Nucleus accumbens (tissue), 56 donors: Measurements from ENCODE around the gene CIT.

ENCODE experiments used
- DNase-seq, 56 donors: peaks; one replicate each; lab custom pipeline; 2025; lab: John Stamatoyannopoulos, UW

Gene CIT

DNA sequence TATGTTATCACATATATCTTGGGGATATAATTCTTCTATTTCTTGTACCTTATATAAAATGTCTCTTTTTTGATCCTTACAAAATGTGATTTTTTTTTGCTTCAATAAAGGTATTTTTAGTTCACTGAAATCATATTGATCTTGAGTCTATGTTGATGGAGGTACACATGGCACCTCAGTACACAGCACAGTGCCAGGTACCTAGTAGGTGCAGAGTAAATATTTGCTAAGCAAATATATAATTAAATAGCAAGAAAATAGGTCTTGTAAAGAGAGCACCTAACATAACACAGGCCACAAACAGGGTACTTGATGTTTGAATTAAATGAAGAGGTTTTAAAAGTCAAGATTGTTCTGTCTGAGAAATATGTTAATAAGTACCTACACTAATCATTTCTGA is 69.7 kb downstream of the CIT start:
- DNase-seq, result no peak

DNA sequence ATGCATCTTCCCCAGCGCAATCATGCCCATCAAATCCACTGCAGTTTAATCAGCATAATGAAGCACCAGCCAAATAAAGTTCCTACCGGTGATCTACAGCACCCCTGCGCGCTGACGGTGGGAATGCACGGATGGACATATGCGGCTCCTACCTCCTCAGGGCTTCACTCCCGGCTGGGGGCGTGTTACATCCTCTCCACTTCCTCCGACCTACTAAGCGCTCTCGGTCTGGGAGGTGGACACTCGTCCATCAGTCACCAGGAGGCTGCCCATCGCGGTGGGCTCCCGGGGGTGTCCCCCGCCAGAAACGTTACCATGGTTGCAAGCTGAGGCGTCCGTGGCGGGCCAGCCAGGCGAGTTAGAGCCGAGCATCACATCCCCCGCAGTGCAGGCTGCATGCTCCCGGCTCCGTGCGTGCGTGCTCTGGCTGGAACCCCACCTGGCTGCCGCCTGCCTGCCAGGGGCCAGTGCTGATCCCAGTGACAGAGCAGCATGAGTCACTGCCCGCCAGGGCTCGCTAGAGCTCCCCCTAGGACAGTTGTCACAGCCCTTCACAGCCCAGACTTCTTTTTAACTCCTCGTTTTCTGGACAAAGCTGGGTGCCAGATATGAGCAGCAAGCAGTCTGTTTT is 73.0 kb downstream of the CIT start:
- DNase-seq, result peak in 53 of 56 donors; percentile 5 to 82 (median 58)

DNA sequence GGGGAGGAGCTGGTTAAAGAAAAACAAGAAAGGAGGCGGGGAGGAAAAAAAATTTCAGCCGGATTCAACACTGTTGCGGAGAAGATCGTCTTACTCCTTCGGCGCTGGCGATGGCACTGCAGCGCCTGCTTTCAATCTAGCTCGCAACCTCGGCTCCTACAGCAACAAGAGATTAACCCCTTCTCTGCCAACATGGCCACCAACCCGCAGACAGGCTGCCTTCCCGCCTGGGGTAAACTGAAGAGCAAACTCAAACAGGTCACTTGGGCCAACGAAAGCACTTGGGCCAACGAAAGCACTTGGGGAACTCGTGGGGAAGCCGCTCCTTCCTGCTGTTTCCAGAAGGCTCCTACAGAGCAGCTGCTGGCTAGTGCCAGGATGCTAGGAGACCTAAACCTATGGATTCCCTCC is 73.7 kb downstream of the CIT start:
- peak in 52 of 56 donors; percentile 10 to 80 (median 43) for DNase-seq

DNA sequence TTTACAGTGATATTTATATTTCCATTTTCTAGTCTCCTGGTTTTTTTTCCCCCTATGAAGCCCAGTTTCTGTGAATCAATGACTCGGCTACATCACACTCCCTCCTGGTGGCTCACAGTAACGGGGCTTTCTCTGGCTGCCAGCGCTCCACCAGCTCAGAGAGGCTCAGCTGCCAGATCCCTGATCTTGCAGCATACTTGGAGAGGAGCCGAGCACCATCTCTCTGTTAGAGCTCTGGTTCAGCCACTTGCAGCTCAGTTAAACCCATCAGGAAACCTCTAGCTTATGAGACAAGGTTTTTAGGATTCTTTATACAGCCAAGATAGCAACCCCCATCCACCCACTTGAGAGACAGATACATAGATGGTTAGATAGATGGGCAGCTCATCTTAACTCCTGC is 74.6 kb downstream of the CIT start:
- peak in 49 of 56 donors; percentile 5 to 79 (median 37) for DNase-seq

DNA sequence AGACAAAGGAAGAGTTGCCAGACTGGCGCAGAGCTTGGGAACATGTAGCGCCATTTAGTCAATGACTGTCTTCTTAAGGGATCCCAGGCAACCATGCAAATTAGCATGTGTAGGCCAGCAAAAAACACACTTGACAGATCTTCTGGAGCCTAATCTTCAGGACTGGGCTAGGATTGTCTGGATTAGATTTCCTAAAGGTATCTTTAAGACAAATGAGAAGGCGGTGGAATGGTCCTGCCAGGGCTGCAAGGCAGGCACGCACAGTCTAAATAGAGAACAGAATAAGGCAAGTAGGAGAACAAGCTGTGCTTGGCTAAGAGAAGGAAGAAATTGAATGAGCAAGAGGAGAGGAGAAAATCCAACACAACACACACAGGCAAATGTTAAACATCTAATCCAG is 80.0 kb downstream of the CIT start:
- DNase-seq, result peak in 1 of 56 donors; percentile 0

DNA sequence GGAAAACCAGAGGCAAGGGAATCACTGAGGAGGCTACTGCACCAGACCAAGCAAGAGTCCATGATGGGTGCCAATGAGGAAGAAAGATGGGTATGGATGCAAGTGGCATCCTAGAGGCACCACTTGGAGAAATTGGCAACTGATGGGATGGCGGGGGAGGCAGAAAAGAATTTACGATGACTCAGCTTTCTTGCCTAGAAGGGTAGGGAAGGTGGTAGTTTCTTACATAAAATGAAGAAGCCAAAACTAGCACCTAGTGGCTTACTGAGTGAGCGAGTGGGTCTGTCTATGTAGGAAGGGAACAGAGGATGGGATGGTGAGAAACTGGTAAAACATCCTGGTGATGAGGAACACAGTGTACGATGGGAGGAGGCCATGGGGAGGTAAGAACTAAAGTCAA is 80.8 kb downstream of the CIT start:
- DNase-seq, result no peak

DNA sequence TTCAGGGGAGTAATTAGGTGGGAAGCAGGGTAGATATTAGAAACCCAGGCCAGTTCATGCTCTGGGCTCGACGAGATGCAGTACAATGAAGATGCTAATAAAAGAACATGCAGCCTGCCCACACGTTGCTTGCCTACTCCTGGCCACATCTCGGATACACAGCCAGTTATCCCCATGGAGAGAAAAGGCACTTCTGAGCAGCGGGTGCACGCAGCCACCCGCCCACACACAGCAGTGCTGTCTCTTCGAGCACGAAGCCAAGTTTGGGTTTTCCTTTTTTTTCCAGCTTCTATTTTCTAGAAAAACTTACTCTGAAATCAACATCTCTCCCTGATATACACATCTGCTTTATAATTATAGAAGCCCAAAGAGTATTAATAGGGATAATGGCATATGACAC is 85.7 kb downstream of the CIT start:
- DNase-seq, result peak in 4 of 56 donors; percentile 8 to 23 (median 14)

DNA sequence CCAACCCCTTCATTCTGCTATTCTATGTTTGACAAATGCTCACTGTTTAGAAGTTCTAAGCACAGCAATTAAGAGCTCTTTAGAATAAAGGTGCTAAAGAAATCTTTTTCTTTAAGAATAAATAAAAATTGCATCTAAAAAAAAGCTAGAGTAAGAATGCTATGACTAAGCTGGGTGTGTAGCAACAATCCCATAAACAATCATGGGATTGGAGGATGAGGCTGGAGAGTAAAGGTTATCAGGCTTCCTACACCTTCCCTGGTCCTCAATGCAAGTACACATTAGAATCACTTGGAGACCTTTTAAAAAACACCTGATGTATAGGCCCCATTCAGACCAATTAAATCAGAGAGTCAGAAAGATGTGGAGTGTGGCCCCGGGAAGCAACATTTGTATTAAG is 88.3 kb downstream of the CIT start:
- DNase-seq, result no peak

DNA sequence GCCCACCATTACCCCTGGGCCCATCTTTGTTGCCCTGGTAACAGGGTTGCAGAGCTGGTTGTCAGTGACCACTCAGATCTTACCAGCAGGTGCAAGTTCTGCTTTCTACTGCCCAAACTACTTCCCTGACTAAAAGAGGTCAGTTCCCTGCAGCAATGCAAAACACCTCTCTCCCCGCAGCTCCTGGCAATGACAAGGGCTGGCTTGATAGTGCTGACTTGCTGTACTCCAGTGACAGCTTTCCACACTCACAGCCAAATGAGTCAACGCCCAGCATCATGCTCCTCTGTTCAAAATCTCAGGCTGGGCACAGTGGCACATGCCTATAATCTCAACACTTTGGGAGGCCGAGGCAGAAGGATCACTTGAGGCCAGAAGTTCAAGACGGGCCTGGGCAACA is 90.6 kb downstream of the CIT start:
- no peak for DNase-seq

DNA sequence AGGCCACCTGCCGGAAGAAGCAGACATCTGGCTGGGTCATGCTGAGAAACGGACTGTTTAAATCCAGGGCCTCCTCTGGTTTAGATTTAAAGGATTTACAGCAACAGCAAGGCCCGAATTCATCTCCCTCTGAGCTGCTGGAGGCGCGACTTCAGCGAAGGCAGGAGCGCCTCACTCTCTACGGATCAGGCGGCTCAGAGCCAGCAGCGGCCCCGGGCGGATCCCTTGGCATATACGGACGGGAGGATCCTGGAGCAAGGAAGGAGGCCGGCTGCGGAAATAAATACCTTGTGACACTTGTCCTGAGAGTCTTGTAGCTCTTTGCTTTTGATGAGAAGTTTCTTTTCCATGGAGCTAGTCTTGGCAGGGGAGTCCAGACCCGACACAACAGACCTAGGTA is 92.4 kb downstream of the CIT start:
- DNase-seq, result no peak

DNA sequence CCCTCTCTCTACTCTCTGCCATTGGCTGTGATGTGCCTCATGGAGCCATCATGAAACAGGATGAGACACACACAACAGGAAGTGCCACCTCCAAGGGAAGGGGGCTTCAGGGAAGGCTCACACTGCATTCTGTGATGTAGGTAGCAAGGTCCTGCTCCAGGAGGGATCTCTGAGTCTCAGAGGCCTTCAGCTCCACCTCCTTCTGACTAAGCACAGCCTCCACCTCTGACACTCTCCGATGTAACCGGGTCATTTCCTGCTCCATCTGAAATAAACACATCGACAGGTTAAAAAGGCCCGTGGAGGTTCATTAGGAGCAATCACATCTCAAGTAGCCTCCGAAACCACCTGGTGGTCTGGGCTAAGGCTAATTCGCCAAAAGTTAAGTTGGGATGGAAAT is 93.3 kb downstream of the CIT start:
- no peak for DNase-seq

DNA sequence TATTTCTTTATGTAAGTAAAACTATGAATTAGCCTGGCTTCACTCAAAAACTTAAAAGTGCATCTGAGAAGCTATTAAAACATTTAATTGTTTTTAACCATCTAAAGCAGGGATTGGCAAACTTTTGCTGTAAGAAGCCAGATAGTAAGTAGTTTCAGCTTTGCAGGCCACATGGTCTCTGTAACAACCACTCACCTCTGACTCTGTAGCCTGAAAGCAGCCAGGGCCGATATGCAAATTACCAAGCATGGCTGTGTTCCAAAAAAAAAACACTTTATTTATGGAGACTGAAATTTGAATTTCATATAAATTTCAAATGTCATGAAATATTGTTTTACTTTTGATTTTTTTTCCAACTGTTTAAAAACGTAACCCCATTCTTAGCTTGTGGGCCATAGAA is 95.3 kb downstream of the CIT start:
- DNase-seq, result no peak

DNA sequence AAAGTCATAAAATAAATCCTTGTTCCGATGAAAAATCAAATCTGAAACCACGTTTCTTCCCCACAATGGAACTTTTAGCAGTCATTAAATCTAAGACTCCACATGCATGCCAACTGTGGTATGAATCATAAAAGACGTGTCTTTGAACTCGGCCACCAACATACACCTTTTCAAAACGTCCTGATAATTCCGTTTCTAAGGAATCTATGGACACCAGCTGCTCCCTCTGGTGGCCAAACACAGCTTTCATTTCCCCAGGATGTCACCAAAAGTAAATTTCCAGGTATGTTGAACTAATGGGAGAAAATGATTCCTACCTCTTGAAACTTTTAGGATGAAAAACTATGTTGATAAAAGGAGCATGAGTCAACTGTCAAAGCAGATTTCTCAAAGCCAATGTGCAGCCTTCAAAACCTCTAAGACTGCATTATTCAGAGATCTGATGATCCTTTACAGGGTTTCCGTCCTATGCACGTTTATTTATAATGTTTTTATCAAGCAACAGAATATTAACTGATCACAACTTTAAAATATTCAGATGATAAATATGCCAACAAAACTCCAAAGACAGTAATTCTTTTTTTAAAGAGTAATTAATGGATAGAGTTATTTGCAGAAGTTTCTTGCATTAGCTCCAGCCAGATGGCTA is 96.2 kb downstream of the CIT start:
- DNase-seq, result peak in 17 of 56 donors; percentile 2 to 60 (median 10)

DNA sequence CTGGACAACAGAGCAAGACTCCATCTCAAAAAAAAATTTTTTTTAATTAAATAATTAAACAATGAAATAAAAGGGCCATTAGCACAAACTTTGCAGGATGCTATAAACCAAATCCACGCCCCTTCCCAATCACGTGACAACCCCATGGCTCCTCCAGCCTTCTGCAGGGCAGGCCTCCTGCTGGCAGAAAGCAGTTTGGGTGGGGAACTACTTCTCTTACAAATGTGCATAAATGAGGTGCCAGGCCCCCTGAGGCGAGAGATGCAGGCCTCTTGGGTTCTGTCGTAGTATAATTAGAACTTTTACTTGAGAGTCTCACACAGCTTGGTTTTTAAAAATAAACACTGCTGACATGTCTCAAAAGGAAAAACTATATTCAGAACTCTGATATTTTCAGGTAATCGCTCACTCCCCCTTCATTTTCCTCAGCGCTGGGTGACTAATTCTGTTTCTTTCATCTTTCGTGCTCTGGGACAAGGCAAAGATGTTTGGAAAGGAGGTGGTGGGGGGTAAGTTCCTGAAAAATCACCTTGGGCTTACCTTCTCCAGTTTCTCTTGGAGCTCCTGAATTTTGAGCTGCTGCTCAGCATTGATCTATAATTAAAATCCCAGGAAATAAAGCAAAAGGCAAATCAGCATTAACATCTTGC is 101.7 kb downstream of the CIT start:
- peak in 13 of 56 donors; percentile 3 to 59 (median 15) for DNase-seq

DNA sequence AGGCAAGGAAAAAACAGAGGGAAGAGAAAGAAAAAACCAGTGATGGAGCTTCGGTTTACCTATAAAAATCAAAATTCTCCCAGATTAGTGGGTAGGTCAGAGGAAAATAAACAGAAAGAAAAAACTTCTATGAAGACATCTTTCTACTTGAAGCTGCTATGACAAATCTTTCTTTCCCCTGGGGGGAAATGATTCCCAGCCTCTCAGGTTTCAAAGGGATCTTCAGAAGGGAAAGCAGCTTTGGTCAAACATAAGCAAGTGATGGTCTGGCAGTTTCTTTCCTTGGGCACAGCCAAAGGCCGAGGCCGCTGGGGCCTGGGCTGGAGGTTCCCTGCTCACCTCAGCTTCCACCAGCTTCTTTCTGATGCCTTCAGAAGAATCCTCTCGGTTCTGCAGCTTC is 104.7 kb downstream of the CIT start:
- DNase-seq, result no peak

DNA sequence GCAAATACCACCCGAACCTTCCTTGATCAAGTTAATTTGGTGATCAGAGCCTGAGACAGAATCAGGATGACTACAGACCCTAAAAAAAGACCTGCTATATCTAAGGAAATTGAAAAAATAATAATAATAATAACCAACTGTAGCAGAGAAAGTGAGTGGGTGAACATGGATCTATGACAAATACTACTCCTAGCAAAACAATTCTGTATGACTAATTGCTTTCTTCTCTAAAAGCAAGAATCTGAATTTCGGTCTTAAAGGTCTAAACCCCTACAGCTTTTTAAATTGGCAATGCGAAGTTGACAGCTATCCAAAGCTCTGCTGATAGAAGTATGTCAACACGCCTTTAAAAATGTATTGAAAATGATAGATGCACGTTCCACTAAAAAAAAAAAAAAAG is 107.0 kb downstream of the CIT start:
- no peak for DNase-seq

DNA sequence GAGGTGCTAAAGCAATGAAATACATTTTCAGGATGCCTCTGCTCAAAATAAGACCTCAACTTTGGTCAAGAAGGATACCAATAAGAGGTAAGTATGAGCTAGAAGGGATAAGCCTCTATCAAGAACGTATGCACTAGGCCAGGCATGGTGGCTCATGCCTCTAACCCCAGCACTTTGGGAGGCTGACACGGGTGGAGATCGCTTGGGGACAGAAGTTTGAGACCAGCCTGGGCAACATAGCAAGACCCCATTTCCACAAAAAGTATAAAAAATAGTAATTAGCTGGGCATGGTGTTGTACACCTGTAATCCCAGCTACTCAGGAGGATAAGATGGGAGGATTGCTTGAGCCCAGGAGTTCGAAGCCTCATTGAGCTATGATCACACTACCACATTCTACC is 114.5 kb downstream of the CIT start:
- no peak for DNase-seq

DNA sequence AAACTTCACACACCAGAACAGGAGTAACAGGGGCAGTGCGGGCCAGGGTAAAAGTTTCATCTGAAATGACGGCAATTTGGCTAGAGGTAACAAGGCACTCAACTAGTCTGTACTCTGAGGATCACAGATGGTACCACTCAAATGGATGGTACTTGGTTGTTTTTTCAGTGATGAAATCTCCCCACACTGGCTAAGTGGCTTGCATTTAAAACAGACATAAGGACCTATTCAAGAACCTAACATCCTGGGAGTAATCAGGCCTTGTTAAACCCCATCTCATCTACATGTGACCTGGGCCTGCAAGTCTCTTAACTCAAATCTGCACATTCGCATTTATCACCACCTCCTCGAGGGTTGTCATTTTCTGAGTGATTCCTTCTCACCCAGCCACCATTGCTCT is 118.4 kb downstream of the CIT start:
- no peak for DNase-seq

DNA sequence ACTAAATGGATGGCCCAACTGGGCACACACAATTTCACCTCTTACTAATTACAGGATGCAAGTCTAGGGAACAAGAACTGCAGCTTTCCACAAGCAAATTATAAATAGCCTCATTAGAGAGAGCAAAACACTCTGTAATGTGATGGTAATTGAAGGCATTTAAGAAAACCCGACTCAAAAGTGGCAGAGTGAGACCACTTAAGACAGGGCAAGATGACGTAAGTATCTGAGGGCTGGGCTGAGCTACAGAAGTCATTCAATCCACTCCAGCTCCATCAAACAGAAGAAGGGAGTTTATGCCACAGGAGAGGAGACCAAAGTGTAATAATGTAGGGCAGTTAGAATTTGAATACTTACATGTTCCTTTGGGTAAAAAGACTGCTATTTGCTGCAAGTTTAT is 118.9 kb downstream of the CIT start:
- no peak for DNase-seq

DNA sequence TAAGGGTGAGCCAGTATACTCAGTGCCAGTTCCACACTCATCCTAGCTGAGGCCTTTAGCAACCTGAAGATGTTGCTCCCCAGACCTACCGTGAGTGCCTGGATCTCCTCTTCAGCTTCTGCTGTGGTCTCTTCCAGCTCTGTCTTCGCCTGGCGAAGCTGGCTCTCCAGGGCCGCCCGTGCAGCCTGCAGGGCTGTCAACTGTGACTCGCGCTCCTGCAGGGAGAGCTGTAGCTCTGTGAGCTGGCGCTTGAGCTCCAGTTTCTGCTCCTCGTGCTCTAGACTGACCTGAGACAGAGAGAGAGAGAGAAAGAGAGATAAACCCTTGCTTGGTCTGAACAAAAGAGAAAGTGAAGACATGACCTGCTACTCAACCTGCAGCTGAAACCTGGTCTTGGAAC is 125.2 kb downstream of the CIT start:
- no peak for DNase-seq

DNA sequence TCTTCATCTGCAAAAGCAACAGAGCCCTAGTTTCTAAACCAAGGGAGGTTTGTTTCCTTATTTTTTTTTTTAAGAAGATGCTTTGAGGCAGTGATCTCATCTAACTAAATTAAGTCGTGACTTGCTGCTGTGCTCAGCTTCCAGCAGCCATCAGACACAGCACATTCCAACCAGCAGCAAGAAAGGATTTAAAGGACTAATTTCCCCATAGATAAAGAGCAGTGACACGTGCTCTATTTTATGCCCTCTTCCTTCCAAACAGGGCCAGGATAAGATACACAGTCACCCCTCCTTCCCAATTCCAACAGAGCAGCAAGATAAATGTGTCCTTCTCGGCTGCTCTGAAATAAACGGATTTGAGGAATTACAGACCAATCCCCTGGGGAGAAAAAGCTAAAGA is 127.5 kb downstream of the CIT start:
- peak in 1 of 56 donors; percentile 25 for DNase-seq

DNA sequence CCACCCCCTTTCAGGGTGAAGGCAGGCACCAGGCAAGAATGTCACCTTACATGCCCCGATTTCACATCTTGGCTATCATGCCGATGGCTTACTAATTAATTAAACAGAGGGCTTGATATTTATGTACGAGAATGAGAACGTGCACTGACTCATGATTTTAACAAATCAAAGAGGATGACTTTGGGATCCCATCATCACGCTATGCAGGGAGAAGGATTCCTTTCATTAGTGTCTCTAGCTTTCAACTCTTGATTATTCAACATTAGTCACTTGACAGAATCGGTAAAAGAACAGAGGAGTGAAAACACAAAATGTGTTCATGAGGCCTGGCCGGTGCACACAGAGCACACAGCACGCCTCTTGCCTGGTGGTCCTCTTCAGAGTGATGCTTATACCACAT is 128.6 kb downstream of the CIT start:
- peak in 1 of 56 donors; percentile 10 for DNase-seq
